HG03159 (cell line): Measurements from ENCODE around the gene BAZ1A.

ENCODE experiments used
- ATAC-seq: cut with Tn5 transposase; IDR thresholded peaks from one replicate; pipeline ENCODE4 v1.9.1; 2021; ENCODE audit warnings: mild to moderate bottlenecking, moderate library complexity; ENCODE audit not compliant: unreplicated experiment

The BAZ1A gene

DNA sequence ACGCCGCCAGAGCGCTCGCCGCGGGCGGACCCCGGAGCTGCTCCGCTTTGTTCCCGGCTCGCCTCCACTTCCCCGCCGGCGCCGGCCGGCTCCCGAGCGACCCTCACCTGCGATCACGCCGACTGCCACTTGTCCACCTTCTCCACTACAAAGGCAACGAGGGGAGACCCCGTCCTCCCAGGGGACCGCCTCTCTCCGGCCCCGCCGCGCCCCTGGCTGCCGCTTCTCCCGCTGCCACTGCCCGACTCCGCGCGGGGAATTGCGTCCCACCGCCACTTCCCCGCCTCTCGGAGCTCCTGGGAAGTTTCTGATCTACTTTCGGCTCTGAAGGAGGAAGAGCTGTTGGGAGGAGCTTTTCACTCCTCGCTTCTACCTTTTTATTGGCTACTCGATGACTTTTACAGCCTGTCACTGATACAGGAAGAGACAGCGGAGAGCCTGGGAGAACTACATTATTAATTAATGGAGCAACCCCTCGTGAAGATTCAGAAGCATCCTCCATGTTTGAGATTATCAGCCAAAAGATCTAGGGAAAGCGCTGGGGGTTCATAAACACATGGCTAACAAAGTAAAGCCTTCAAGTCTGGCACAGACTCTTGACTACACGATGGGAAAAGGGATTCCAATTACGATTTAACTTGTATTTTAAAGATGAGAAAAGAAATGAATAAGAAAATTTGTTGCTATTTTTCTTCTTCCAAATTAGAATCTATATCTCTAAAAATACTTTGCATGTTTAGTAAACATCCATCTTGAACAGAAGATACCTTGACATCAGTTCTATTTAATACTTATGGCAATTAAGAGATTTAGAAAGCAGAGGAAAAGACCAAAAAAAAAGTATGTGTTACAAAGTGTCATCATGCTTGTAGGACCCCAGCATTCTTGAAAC, at the start of gene BAZ1A:
Gene BAZ1A (minus strand): TSS at position 330 of the 892 bp plus-strand sequence. CDS start 756 bp downstream, outside the sequence.
- peak; percentile 31 for ATAC-seq

GRCh38 chr14:34920339-34920738, 45.2 kb upstream of the BAZ1A start:
- ATAC-seq = no peak

GRCh38 chr14:34913619-34914018, 38.5 kb upstream of the BAZ1A start:
- no peak for ATAC-seq

- no peak for ATAC-seq
These were observed 37.8 kb upstream of the BAZ1A start for GRCh38 chr14:34912966-34913365.

- no peak for ATAC-seq
These were observed 37.0 kb upstream of the BAZ1A start for GRCh38 chr14:34912182-34912581.

GRCh38 chr14:34911209-34912150, 36.3 kb upstream of the BAZ1A start:
- no peak for ATAC-seq

DNA sequence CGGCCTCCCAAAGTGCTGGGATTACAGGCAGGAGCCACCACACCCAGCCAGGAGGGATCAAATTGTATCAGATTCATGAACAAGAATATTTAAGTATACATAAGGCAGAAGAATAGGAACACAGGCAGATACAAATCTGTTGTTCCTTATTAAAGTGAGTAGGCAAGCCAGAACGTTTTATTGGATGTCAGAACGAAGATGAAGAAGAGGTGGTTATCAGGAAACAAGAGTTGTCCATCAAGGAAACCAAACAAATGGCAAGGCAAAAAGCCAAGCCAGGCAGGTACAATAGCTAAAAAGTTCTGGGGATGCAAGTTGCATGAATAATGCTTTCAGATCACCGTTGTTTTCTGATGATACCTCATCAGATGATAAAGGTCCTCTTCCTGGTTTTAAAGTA, 31.1 kb upstream of the BAZ1A start:
- no peak for ATAC-seq

GRCh38 chr14:34895277-34895676, 20.1 kb upstream of the BAZ1A start:
- ATAC-seq = no peak

DNA sequence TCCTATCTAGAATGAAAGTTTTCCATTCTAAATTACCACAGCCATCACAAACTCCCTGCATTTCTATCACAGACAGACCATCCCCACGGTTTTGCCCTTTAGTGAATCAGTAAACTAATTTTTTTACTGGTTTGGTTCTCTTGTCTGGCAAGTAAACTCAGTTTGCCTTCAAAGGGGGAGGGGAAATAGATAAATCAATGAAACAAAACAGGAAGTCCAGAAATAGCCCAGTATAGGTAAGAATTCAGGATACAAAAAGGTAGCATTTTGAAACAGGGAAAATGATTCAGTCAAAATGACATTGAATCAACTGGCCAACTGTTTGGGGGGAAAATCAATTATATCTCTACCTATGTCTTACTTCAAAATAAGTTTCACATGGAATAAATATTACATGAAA, 15.8 kb upstream of the BAZ1A start:
- no peak for ATAC-seq

- ATAC-seq = no peak
These were observed 13.0 kb upstream of the BAZ1A start for GRCh38 chr14:34888186-34888585.

- no peak for ATAC-seq
These were observed 8.8 kb upstream of the BAZ1A start for GRCh38 chr14:34883954-34884353.

DNA sequence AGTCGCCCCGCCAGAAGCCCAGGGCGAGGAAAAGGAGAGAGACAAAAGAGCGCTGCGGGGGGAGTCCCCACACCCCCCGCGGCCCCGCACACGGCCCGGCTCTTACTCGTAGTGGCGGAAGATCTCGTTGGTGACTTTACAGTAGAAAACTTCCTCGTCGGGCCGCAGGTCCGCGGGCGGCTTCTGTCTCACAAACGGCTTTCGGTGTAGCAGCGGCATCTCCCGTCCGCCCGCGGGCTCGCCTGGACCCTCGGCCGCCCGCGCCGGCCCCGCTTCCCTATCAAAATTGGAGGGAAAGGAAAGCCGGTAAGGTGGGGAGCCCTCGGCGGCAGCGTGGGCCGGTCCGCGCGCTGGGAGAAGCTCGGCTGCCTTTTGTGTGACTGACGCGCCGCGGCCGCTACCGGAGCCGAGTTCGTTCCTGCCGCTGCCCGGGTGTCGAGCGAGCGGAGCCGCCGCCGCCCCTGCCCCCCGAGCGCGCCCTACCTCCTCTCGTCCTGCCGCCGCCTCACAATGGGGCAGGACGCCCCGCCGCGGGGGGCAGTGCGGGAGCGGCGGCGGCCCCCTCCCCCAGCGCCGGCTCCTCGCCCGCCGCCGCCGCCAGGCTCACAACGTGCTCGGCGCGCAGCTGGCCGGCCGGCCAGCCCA, 652 bp downstream of the BAZ1A start:
- peak; percentile 28 for ATAC-seq

GRCh38 chr14:34873589-34874385, 1.4 kb downstream of the BAZ1A start:
- peak; percentile 52 for ATAC-seq

DNA sequence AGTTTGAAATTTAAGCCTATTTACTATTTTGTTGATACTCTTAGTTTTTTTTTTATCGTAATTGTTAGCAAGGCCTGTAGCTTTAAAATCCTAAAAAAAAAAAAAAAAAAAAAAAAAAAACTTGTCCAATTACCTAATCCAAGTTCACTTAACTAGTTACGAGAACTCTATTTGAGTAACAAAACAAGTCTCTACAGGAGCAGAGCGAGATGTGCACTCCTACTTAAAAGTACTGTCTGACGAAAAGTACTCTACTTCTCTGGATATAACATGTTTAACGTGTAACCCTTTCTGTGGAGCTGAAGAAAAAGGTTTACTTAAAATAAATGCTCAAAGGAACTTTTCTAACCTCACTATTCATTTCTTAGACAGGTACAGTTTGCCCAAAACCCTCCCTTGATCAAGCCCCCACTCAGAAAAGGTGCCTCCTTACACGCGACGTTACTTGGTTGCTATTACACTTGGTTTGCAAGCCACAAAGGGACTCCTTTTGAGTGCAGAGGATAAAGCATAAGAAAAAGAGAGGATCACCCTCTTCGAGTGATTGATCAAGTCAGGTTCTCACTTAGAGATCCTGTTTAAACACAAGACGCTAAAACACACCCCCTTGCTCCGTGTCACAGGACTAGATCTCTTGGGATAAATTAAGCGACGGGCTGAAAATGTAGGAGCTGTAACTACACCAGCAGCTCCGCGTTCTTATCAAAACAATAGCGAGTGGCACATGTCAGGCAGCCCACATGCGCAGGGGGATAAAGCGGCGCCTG, 2.2 kb downstream of the BAZ1A start:
- peak; percentile 2 for ATAC-seq

DNA sequence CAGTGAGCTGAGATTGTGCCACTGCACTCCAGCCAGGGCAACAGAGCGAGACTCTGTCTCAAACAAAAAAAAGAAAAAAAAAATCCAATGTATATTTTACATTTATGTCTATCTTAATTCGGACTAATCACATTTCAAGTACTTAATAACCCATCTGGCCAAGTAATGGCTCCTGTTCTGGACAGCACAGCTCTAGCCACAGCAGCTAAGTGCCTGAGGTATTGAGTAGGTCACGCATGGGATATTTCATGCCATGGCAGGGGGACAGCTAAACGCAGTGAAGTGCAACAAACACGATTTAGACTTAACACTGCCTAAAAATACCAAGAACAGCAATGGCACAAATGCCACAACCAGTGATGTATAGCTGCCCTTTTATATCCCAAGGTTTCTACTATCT, 8.0 kb downstream of the BAZ1A start:
- no peak for ATAC-seq

GRCh38 chr14:34865889-34866574, 9.1 kb downstream of the BAZ1A start:
- no peak for ATAC-seq

DNA sequence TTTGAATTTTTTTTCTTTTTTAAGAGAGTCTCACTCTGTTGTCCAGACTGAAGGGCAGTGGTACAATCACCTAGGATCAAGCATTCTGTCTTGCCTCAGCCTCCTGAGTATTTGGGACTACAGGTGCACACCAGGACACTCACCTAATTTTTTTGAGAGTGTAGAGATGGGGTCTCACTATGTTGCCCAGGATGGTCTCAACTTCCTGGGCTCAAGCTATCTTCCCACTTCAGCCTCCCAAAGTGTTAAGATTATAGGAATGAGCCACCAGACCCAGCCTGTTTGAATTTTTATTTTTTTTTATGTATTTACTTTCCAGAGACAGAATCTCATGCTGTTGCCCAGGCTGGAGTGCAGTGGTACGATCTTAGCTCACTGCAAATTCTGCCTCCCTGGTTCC, 11.3 kb downstream of the BAZ1A start:
- no peak for ATAC-seq

DNA sequence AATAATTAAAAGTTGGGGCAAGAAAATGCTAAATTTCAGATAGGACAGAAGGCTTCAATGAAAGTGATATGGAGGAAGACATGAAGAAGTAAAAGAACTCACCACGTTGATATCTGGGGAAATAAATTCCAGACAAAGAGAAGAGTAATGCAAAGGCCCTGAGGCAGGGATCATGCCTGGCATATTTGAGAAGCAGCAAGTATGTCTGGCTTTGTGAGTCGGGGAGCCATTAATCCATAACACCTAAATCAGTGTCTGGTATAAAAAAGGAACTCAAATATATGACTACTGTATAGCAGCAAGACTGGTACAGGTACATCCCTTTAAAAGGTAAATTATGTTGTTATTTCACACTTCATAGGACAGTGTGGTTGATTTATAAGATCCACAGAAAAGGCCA, 16.4 kb downstream of the BAZ1A start:
- ATAC-seq = no peak
